HG03575 (cell line): ENCODE data around the gene METAP1.
"Not testable (repeated sequence)": the region's sequence is repeated elsewhere in the genome, so short reads cannot be mapped to it uniquely, and the experiment has no call there.

Experiments used
- ATAC-seq: cut with Tn5 transposase; IDR thresholded peaks from one replicate; pipeline ENCODE4 v1.9.1; 2021; ENCODE audit not compliant: unreplicated experiment, insufficient number of reproducible peaks, low FRiP score; ENCODE audit errors: extremely low read depth

The METAP1 gene

GRCh38 chr4:98995183-98996055 is at the start of gene METAP1:
TSS of gene METAP1 (plus strand) at chr4:98995721. CDS start at chr4:98995754, 33 bp downstream.
- ATAC-seq: peak; percentile 94

- ATAC-seq: no peak
Measured at GRCh38 chr4:98946359-98946758, 49.2 kb upstream of the METAP1 start.

DNA sequence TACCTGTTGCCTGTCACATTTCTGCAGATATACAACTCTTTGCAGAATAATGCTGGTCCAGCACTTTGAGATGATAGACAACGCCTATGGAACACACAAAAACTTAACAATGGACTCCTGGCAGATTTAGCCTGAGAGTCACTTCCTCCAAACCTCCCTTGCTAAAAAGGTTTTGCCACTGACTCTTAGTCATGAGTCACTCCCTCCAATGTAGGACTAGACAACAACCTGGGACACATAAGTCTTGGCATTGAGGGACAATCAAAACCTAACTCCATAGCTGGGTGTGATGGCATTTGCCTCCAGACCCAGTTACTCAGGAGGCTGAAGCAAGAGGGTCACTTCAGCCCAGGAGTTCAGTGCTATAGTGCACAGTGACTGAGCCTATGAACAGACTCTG is 44.6 kb upstream of the METAP1 start:
- no peak for ATAC-seq

GRCh38 chr4:98951710-98952109 is 43.8 kb upstream of the METAP1 start:
- no peak for ATAC-seq

DNA sequence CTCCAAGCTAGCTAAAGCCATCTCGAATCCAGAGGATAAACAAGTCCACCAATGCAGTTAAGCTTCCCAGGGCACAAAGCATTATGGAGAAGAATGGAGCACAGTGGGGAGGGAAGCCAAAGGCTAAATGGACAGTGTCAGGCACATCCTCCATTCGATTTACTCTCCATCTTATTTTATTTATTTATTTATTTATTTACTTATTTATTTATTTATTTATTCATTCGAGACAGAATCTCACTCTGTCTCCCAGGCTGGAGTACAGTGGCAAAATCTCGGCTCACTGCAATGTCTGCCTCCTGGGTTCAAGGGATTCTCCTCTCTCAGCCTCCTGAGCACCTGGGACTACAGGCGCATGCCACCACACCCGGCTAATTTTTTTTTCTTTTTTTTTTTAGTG is 40.3 kb upstream of the METAP1 start:
- ATAC-seq: no peak

DNA sequence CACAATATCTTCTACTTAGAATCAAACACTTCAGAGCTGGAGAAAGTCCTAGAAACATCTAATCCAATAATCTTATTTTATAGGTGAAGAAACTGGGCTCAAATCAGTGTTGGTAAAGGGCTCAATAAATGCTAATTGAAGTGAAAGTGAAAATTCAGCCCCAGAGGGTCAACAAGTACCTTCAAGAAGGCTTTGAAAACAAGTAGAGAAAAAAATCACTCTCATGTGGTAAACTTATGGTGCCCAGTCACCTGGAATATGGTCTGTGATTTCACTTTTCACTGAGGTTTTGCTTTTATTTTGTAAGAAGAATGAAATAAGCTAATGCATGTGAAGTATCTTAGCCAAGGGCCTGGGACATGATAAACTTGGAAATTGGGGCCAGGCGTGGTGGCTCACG is 37.5 kb upstream of the METAP1 start:
- no peak for ATAC-seq

- no peak for ATAC-seq
Measured at GRCh38 chr4:98959411-98959810, 36.1 kb upstream of the METAP1 start.

DNA sequence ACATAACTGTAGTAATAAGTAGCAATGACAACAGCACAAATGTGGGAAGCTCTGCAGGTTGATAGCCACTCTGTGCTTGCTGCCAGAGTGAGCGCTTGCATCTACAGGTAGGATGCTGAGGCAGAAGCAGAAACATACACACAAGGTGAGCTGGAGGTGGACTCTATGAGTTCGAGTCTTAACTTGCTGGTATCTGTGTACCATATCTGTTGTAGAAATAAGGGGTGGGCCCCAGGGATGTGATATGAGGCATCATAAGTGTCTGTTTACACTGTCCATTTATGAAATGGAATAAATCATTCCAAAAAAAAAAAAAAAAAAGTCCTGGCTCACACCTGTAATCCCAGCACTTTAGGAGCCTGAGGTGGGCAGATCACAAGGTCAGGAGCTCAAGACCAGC is 33.8 kb upstream of the METAP1 start:
- no peak for ATAC-seq

DNA sequence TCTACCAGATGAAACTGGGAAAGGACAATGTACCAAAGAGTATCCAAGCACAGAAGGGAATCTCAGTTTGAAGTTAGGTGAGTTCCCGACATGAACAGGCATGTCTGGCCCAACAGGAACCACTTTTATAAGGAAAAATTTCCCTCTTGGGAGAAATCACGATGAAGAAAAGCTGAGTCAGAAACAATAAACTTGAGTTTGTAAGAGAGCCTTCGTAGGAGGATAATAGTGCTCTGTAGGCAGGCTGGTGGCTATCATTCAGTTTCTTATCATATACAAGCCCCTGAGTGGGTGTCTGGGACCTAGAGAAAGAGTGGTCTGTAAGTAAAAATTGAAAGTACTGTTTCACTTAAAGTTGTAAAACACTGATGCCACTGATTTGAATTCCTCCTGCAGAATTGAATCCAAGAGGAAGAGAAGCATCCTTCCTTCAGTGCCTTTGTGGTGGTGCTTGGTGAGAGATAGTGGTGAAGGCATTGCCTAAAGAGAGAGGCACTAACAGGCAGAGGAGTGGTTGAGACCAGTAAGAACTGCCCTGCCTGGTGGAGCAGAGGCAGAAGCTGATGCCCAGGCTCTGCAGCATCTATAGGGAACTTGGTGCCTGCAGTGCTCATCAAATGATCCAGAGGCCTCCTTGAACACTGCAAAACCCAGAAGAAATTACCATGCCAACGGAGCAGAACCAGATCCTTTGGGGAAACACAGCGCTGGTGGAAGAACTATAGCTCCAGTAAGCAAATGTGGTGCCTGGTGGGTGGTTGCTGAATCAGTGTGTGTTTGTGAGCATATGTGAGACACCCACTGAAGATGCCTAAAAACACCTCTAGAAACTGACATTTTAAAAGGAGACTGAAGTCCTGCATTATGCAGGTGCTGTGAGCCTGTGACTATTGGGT is 31.7 kb upstream of the METAP1 start:
- ATAC-seq: no peak

GRCh38 chr4:98966926-98967325 is 28.6 kb upstream of the METAP1 start:
- no peak for ATAC-seq

- no peak for ATAC-seq
Measured at GRCh38 chr4:98967786-98968329, 27.7 kb upstream of the METAP1 start.

GRCh38 chr4:98969878-98970785 is 25.4 kb upstream of the METAP1 start:
- no peak for ATAC-seq

GRCh38 chr4:98976716-98977115 is 18.8 kb upstream of the METAP1 start:
- ATAC-seq: no peak

GRCh38 chr4:98977557-98977956 is 18.0 kb upstream of the METAP1 start:
- ATAC-seq: no peak

DNA sequence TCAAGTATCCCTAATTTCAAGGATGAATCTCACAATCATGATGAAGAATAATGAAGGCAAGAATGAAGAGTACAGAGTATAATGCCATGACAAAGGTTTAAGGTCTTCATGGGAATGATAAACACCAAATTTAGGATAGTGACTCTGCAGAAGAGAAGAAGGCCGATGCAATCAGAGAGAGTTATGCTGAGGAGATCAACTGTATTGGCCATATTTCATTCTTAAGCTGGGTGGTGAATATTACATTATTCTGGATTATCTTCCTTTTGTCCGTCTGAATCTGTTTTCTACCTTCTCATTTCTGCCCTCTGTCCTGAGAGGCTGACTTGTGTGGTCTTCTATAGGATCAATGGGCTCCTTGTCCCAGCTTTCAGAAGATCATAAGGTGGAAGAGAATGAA is 7.8 kb upstream of the METAP1 start:
- ATAC-seq: no peak

DNA sequence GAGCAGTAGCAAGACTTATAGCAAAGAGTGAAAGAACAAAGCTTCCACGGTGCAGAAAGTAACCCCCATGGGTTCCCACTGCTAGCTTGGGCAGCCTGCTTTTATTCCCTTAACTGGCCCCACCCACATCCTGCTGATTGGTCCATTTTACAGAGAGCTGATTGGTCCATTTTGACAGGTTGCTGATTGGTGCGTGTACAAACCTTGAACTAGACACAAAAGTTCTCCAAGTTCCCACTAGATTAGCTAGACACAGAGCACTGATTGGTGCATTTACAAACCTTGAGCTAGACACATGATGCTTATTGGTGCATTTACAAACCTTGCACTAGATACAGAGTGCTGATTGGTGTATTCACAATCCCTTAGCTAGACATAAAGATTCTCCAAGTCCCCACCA is 2.7 kb upstream of the METAP1 start:
- ATAC-seq: not testable (repeated sequence)

GRCh38 chr4:98993419-98994071 is 2.0 kb upstream of the METAP1 start:
- no peak for ATAC-seq

- ATAC-seq: no peak
Measured at GRCh38 chr4:98994474-98995182, 893 bp upstream of the METAP1 start.
